IPS-18c (cell line): ENCODE measurements around the gene DDX24.

ENCODE experiments used
- H3K4me3 ChIP-seq: 2 replicates; pipeline ENCODE4 v1.7.0; 2013; ENCODE audit warnings: low read depth, mild to moderate bottlenecking, low read length, moderate library complexity; ENCODE audit not compliant: insufficient read depth
- H3K9me3 ChIP-seq: one replicate; pipeline ENCODE4 v1.6.1; 2013; ENCODE audit warnings: mild to moderate bottlenecking, low read length, moderate library complexity; ENCODE audit not compliant: control insufficient read depth, insufficient read depth

The DDX24 gene

GRCh38 chr14:94045101-94045500, 35.9 kb downstream of the DDX24 start:
- H3K9me3 ChIP-seq: no peaks in the 10 kb centered on the region
- H3K4me3 ChIP-seq: no peak overlapping the region

DNA sequence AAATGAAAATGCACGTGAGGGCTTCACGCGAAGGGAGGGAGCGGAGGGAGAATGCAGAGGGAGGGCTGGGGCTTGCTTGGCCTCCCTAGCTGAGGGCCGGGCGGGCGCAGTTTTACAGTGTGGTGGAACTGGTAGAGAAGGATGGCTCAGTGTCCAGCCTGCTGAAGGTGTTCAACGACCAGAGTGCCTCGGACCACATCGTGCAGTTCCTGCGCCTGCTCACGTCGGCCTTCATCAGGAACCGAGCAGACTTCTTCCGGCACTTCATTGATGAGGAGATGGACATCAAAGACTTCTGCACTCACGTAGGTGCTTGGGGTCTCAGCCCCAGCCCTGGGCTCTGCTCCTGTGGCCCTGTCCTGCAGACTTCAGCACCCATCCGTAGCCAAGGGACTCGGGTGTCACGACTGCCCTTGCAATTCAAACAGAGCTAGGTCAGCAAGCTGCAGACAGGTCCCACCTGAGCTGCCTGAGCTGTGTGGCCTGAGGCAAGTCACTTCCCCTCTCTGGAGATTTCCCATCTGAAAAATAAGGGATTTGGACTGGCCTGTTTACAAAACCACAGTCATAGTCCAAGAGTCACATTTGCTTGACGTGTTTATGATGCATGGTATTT, 36.4 kb downstream of the DDX24 start:
- no peaks in the 10 kb centered on the region for H3K9me3 ChIP-seq
- no peak overlapping the region for H3K4me3 ChIP-seq

DNA sequence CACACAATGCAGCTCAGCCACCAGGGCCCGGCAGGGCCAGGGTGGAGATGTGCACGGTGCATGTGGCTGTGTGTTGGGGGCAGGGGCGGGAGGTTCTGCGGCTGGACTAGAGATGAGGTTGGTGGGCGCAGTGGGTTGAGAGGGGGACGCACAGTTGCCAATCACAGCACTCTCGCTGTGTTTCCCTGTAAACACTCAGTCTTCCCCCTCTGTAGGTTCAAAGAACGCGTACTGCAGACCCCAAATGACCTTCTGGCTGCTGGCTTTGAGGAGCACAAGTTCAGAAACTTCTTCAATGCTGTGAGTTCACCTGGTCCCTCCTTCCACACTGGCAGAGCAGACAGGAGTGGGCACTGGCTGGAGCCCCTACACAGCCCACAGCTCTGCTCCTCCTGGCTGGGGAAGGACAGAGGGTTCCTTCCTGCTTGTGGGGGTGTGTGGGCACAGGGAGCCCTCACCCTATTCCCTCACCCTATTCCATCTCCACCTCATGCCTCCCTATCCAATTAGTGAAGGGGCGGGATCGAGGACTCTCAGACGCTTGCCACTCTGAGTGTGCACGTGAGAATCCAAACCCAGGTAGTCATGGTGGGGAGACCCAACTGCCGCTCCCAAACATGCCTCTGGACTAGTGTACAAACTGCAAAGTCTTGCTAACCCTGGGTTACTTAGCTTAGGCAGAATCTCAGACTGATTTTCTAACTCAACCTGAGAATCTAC, 37.1 kb downstream of the DDX24 start:
- H3K4me3 ChIP-seq: no peak overlapping the region
- no peaks in the 10 kb centered on the region for H3K9me3 ChIP-seq

- H3K9me3 ChIP-seq: peaks cover under 1% of the 10 kb centered on the region
- H3K4me3 ChIP-seq: no peak overlapping the region
Measured at GRCh38 chr14:94043111-94043755, 37.8 kb downstream of the DDX24 start.

DNA sequence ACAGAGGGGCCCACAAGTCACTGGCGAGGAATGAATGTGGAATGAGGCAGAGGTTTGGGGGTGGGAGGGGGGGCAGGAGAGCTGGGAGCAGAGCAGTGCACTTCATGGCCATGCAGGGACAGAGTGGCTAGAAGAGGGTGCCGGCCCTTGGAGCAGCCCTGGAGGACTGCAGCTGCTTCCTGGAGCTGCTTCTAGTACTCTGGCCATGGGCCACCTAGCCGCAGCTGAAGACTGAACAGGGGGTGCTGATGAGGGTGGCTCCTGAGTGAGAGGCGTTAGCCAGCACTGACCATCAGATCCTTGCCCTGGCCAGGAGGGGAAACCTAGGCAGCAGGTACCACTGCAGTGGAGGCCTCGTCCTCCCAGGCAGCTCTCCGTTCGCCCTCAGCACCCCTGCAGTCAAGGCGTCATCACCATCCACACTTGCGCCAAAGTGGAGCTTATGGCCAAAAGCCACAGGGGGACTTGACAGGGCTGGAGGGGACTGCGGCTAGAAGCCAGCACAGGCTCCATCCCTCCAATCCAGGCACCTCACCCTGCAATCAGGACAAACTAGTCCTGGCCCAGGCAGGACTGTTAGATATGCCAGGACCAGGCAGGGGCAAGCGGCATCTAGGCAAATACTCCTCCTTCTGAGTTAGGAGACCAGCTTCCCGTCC, 38.4 kb downstream of the DDX24 start:
- H3K4me3 ChIP-seq: no peak overlapping the region
- peaks cover 2% of the 10 kb centered on the region for H3K9me3 ChIP-seq

GRCh38 chr14:94041551-94042346, 39.3 kb downstream of the DDX24 start:
- H3K9me3 ChIP-seq: peaks cover 2% of the 10 kb centered on the region
- H3K4me3 ChIP-seq: no peak overlapping the region

- Histone ChIP-seq H3K4me3 (no peak overlapping the region), H3K9me3 (peaks cover 2% of the 10 kb centered on the region)
Measured at GRCh38 chr14:94040796-94041195, 40.2 kb downstream of the DDX24 start.

- H3K9me3 ChIP-seq: peaks cover 2% of the 10 kb centered on the region
Measured at GRCh38 chr14:94040247-94040646, 40.8 kb downstream of the DDX24 start.

GRCh38 chr14:94038921-94039629, 41.9 kb downstream of the DDX24 start:
- H3K9me3 ChIP-seq: peaks cover 2% of the 10 kb centered on the region
- H3K4me3 ChIP-seq: no peak overlapping the region

More at GRCh38 chr14:94040247-94040646, 40.8 kb downstream of the DDX24 start:
- H3K4me3 ChIP-seq: no peak overlapping the region

DNA sequence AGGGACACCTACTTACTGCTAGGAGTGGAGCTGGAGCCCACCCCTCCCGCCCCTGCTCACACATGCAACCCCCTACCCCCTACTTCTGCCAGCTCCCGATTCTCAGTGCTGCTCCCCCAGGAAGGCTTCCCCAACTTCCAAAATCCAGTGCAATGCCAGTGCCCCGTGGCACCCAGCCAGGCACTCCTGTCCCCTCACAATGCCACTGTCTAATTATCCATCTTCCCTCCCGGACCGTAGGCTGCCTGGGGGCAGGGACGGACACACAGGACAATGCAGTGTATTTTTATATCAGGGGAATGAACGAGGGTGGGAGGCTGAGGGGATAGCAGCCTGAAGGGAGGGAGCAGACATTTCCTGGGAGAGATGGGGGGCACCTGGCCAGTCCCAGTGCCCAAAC, 42.5 kb downstream of the DDX24 start:
- peaks cover 2% of the 10 kb centered on the region for H3K9me3 ChIP-seq
- no peak overlapping the region for H3K4me3 ChIP-seq

GRCh38 chr14:94037954-94038353, 43.0 kb downstream of the DDX24 start:
- Histone ChIP-seq H3K4me3 (no peak overlapping the region), H3K9me3 (peaks cover 2% of the 10 kb centered on the region)

GRCh38 chr14:94036313-94037167, 44.5 kb downstream of the DDX24 start:
- no peak overlapping the region for H3K4me3 ChIP-seq
- peaks cover 2% of the 10 kb centered on the region for H3K9me3 ChIP-seq

GRCh38 chr14:94034886-94035285, 46.1 kb downstream of the DDX24 start:
- Histone ChIP-seq H3K9me3 (peaks cover 2% of the 10 kb centered on the region), H3K4me3 (no peak overlapping the region)

- H3K4me3 ChIP-seq: no peak overlapping the region
- H3K9me3 ChIP-seq: no peaks in the 10 kb centered on the region
Measured at GRCh38 chr14:94031883-94032279, 49.1 kb downstream of the DDX24 start.

- Histone ChIP-seq H3K9me3 (no peaks in the 10 kb centered on the region), H3K4me3 (no peak overlapping the region)
Measured at GRCh38 chr14:94031161-94031882, 49.7 kb downstream of the DDX24 start.
